WTC11 (cell line): ENCODE results near the gene NOS3. TPM values are rescaled to one million over a fixed set of nuclear protein-coding genes. Genes with fewer than 3 reads are reported as not detected.

ENCODE experiments used
- ATAC-seq: fragments of 200-7000 bp; cut with Tn5 transposase; 2 replicates; pipeline ENCODE4 v1.10.0; 2021; ENCODE audit warnings: mild to moderate bottlenecking, moderate library complexity
- CTCF ChIA-PET: fragments of 300-600 bp; sonication (Branson Sonifier 250); formaldehyde crosslinking; loops from one replicate; lab custom pipeline; 2021; ENCODE audit warnings: antibody characterized with exemption; lab: Charles Lee
- POLR2A ChIA-PET: fragments of 350-600 bp; sonication (Branson Sonifier 250); formaldehyde crosslinking; loops from one replicate; lab custom pipeline; 2021; ENCODE audit warnings: antibody characterized with exemption; lab: Charles Lee
- DNase-seq: peaks from one replicate; pipeline ENCODE4 v3.0.0; 2021; ENCODE audit warnings: low spot score
- H3K27ac Mint-ChIP-seq: 2 replicates; pipeline ENCODE4 v1.8.0; 2021; ENCODE audit warnings: mixed read lengths
- H3K27me3 Mint-ChIP-seq: 2 replicates; pipeline ENCODE4 v1.8.0; 2021; ENCODE audit warnings: low read depth, mild to moderate bottlenecking, moderate library complexity, mixed read lengths
- H3K36me3 Mint-ChIP-seq: 2 replicates; pipeline ENCODE4 v1.8.0; 2021; ENCODE audit warnings: mixed read lengths
- H3K4me1 Mint-ChIP-seq: 2 replicates; pipeline ENCODE4 v1.8.0; 2022; ENCODE audit warnings: mixed read lengths
- H3K4me3 Mint-ChIP-seq: 2 replicates; pipeline ENCODE4 v1.8.0; 2021; ENCODE audit warnings: mild to moderate bottlenecking, moderate library complexity, mixed read lengths
- H3K9me3 Mint-ChIP-seq: 2 replicates; pipeline ENCODE4 v1.8.0; 2021; ENCODE audit warnings: mixed read lengths
- ATF1 ChIP-seq: sonication (generic); formaldehyde crosslinking; IDR thresholded peaks from 2 replicates; pipeline ENCODE4 v1.8.1; 2023; ENCODE audit warnings: mild to moderate bottlenecking, moderate library complexity, missing genetic modification reagents
- CBFB ChIP-seq: sonication (generic); formaldehyde crosslinking; IDR thresholded peaks from 2 replicates; pipeline ENCODE4 v1.8.1; 2022; ENCODE audit warnings: mild to moderate bottlenecking, low read depth, missing genetic modification reagents
- CREB1 ChIP-seq: sonication (generic); formaldehyde crosslinking; IDR thresholded peaks from 2 replicates; pipeline ENCODE4 v1.8.0; 2023; ENCODE audit warnings: mild to moderate bottlenecking, missing genetic modification reagents
- CREM ChIP-seq: sonication (generic); formaldehyde crosslinking; IDR thresholded peaks from 2 replicates; pipeline ENCODE4 v1.8.1; 2022; ENCODE audit warnings: mild to moderate bottlenecking, missing genetic modification reagents, moderate library complexity
- ETV6 ChIP-seq: sonication (generic); formaldehyde crosslinking; IDR thresholded peaks from 2 replicates; pipeline ENCODE4 v1.8.1; 2022; ENCODE audit warnings: mild to moderate bottlenecking, missing genetic modification reagents
- GRHL2 ChIP-seq: fragments of 250-450 bp; sonication (Bioruptor Pico); IDR thresholded peaks from 2 replicates; pipeline ENCODE4 v1.8.0; 2022; ENCODE audit warnings: mild to moderate bottlenecking, moderate library complexity; ENCODE audit not compliant: insufficient replicate concordance, severe bottlenecking
- IRF2 ChIP-seq: sonication (generic); formaldehyde crosslinking; IDR thresholded peaks from 2 replicates; pipeline ENCODE4 v1.8.0; 2022; ENCODE audit warnings: low read depth, missing genetic modification reagents, borderline replicate concordance
- JUN ChIP-seq: sonication (generic); formaldehyde crosslinking; IDR thresholded peaks from 2 replicates; pipeline ENCODE4 v1.8.0; 2023; ENCODE audit warnings: mild to moderate bottlenecking, missing genetic modification reagents
- NFATC4 ChIP-seq: fragments of 250-450 bp; sonication (Bioruptor Pico); IDR thresholded peaks from 2 replicates; pipeline ENCODE4 v1.9.0; 2021; ENCODE audit warnings: mild to moderate bottlenecking
- NR2C2 ChIP-seq: sonication (generic); formaldehyde crosslinking; IDR thresholded peaks from 2 replicates; pipeline ENCODE4 v1.8.0; 2022; ENCODE audit warnings: mild to moderate bottlenecking, missing genetic modification reagents
- OVOL2 ChIP-seq: fragments of 250-450 bp; sonication (Bioruptor Pico); IDR thresholded peaks from 2 replicates; pipeline ENCODE4 v1.9.0; 2021; ENCODE audit warnings: mild to moderate bottlenecking, borderline replicate concordance
- RORB ChIP-seq: fragments of 250-450 bp; sonication (Bioruptor Pico); IDR thresholded peaks from 2 replicates; pipeline ENCODE4 v1.9.0; 2021; ENCODE audit warnings: mild to moderate bottlenecking
- SMAD3 ChIP-seq: sonication (generic); formaldehyde crosslinking; IDR thresholded peaks from 2 replicates; pipeline ENCODE4 v1.8.0; 2022; ENCODE audit warnings: missing genetic modification reagents, mild to moderate bottlenecking, borderline replicate concordance
- SP1 ChIP-seq: sonication (generic); formaldehyde crosslinking; conservative IDR thresholded peaks from 2 replicates; pipeline ENCODE4 v1.8.1; 2022; ENCODE audit warnings: missing genetic modification reagents
- TP53 ChIP-seq: sonication (generic); formaldehyde crosslinking; IDR thresholded peaks from 2 replicates; pipeline ENCODE4 v1.8.1; 2023; ENCODE audit warnings: mild to moderate bottlenecking, missing genetic modification reagents
- ZNF671 ChIP-seq: fragments of 250-450 bp; sonication (Bioruptor Pico); IDR thresholded peaks from 2 replicates; pipeline ENCODE4 v1.8.0; 2021; ENCODE audit warnings: mild to moderate bottlenecking
- total RNA-seq: library from RNA; stranded (reverse); gene quantifications from 3 replicates; pipeline ENCODE4 v1.2.3, GENCODE V29; 2021
- TF ChIP-seq, protein P1 (sequence below): sonication (generic); formaldehyde crosslinking; IDR thresholded peaks from 2 replicates; pipeline ENCODE4 v1.8.1; 2022; ENCODE audit warnings: low read depth, mild to moderate bottlenecking, moderate library complexity, missing genetic modification reagents, borderline replicate concordance
- TF ChIP-seq, protein P2 (sequence below): sonication (generic); formaldehyde crosslinking; IDR thresholded peaks from 2 replicates; pipeline ENCODE4 v1.8.1; 2023; ENCODE audit warnings: mild to moderate bottlenecking, moderate library complexity, missing genetic modification reagents
- TF ChIP-seq, protein P3 (sequence below): sonication (generic); formaldehyde crosslinking; IDR thresholded peaks from 2 replicates; pipeline ENCODE4 v1.8.1; 2022; ENCODE audit warnings: missing genetic modification reagents, borderline replicate concordance
- TF ChIP-seq, protein P4 (sequence below): fragments of 250-450 bp; sonication (Bioruptor Pico); conservative IDR thresholded peaks from 2 replicates; pipeline ENCODE4 v1.9.0; 2021; ENCODE audit warnings: mild to moderate bottlenecking
- TF ChIP-seq, protein P5 (sequence below): sonication (generic); formaldehyde crosslinking; IDR thresholded peaks from 2 replicates; pipeline ENCODE4 v1.8.0; 2023; ENCODE audit warnings: mild to moderate bottlenecking, missing genetic modification reagents

Gene NOS3
- total RNA-seq, 1 experiment from 2014 or later = 6.6 TPM

DNA sequence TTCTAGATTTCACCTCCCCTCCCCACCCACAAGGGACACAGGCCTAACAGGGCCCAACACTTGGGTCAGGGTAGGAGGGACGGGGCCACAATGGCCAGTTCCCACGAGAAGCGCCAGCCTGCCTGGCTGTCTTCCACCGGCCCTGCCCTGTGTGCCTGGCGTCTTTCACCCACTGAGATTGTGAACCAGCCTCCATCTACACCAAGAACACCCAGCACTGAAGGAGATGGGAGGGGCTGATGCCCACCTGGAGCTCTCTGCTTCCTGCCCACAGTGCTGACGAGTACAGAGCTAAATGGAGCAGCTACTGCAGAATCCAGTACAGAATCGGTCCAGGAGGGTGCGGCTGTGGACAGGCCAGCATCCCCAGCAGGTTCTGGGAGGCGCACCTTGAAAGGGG lies 55.1 kb downstream of the NOS3 start (continued):
- TF ChIP-seq JUN (CRISPR knock-in tag) (no peak), ETV6 (CRISPR knock-in tag) (no peak), NR2C2 (no peak), OVOL2 (CRISPR knock-in tag) (no peak), RORB (no peak), ATF1 (CRISPR knock-in tag) (no peak), CBFB (CRISPR knock-in tag) (no peak), IRF2 (CRISPR knock-in tag) (no peak), CREM (no peak), CREB1 (CRISPR knock-in tag) (no peak)
- TF ChIP-seq, protein P1, sequence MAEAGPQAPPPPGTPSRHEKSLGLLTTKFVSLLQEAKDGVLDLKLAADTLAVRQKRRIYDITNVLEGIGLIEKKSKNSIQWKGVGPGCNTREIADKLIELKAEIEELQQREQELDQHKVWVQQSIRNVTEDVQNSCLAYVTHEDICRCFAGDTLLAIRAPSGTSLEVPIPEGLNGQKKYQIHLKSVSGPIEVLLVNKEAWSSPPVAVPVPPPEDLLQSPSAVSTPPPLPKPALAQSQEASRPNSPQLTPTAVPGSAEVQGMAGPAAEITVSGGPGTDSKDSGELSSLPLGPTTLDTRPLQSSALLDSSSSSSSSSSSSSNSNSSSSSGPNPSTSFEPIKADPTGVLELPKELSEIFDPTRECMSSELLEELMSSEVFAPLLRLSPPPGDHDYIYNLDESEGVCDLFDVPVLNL = no peak
- TF ChIP-seq, protein P2, sequence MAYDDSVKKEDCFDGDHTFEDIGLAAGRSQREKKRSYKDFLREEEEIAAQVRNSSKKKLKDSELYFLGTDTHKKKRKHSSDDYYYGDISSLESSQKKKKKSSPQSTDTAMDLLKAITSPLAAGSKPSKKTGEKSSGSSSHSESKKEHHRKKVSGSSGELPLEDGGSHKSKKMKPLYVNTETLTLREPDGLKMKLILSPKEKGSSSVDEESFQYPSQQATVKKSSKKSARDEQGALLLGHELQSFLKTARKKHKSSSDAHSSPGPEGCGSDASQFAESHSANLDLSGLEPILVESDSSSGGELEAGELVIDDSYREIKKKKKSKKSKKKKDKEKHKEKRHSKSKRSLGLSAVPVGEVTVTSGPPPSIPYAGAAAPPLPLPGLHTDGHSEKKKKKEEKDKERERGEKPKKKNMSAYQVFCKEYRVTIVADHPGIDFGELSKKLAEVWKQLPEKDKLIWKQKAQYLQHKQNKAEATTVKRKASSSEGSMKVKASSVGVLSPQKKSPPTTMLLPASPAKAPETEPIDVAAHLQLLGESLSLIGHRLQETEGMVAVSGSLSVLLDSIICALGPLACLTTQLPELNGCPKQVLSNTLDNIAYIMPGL = no peak
- TF ChIP-seq, protein P3, sequence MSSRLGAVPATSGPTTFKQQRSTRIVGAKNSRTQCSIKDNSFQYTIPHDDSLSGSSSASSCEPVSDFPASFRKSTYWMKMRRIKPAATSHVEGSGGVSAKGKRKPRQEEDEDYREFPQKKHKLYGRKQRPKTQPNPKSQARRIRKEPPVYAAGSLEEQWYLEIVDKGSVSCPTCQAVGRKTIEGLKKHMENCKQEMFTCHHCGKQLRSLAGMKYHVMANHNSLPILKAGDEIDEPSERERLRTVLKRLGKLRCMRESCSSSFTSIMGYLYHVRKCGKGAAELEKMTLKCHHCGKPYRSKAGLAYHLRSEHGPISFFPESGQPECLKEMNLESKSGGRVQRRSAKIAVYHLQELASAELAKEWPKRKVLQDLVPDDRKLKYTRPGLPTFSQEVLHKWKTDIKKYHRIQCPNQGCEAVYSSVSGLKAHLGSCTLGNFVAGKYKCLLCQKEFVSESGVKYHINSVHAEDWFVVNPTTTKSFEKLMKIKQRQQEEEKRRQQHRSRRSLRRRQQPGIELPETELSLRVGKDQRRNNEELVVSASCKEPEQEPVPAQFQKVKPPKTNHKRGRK (CRISPR knock-in tag) = no peak

DNA sequence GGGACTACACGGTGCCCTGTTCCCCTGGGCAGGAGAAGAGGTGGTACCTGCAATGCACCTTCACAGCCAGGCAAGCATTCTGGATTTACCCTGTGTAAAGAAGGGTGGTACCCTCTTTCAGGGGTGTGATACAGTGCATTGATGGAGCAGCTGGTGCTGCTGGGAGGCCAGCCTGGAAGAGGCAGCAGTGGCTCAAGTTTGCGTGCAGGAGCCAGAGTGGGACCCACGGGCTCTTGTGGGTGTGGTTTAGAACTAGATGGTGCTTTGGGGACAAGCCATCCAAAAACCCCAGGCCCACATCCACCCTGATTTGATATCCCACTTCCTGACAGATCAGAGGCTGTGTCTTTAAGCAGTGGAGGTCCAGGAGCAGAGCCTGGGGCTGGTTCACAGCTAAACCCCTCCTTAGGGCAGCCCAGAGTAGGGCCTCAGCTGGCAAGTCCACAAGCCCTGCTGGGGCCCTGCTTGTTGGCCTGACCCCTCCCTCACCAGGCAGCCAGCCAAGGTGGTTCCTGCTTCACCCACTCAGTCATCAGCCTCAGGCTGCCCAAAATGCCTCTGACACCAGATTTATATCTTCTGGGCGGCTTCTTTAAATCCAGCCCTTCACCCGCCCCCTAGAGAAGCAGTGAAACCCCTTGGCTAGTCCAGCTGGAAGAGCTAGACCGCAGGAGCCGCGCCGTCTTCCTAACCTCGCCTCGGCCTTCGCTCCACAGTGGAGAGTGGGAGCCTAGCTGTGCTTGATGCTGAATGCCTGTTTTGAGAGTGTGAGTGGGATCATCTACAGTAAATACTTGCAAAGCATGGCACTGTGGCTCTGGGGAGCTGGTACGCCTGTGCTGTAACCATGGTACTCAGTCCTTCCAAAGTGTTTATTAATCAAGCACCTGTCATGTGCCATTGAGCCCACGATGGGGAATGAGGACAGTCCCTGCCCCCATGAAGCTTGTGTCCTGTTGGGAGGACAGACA lies 56.1 kb downstream of the NOS3 start:
- peaks cover 24% of the 10 kb centered on the region for H3K27me3 Mint-ChIP-seq
- no peak overlapping the region for H3K4me3 Mint-ChIP-seq
- ATAC-seq (no peak), DNase-seq (no peak)
- H3K9me3 Mint-ChIP-seq = no peaks in the 10 kb centered on the region
- CTCF ChIA-PET = interaction anchor here (0.7 to 2.3 kb wide), 3 partner anchors 28 to 82 kb away, joined by 3 to 6 read pairs (median 3); no protein-coding TSS in a partner anchor
- TF ChIP-seq CREB1 (CRISPR knock-in tag) (no peak), ZNF671 (no peak), NFATC4 (CRISPR knock-in tag) (no peak), SP1 (CRISPR knock-in tag) (no peak), GRHL2 (CRISPR knock-in tag) (no peak), TP53 (CRISPR knock-in tag) (no peak), SMAD3 (CRISPR knock-in tag) (no peak)
- TF ChIP-seq, protein P4, sequence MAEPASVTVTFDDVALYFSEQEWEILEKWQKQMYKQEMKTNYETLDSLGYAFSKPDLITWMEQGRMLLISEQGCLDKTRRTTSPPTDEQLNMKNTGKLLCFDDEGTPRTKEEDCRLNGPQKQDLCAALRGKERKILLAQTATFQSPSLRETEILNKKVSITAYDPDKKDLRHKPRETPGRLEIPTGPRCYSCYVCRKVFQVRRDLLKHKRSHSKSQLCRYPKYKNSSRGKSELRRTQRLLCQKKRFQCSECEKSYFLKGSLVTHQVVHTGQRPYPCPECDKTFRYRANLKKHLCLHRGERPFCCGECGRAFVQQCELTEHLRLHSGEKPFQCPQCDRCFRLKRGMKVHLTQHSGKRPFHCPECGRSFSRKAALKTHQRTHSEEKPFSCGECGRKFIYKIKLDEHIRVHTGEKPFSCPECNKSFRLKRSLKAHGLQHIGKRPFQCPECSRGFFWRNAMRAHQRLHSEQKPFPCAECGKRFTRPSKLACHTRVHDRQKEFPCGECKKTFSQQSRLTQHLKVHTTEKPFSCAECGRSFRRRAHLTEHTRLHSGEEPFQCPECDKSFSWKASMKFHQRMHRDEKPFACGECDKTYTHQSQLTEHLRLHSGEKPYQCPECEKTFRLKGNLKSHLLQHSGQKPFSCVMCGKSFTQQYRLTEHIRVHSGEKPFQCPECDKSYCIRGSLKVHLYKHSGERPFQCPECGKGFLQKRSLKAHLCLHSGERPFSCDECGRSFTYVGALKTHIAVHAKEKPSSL = no peak
- TF ChIP-seq, protein P5, sequence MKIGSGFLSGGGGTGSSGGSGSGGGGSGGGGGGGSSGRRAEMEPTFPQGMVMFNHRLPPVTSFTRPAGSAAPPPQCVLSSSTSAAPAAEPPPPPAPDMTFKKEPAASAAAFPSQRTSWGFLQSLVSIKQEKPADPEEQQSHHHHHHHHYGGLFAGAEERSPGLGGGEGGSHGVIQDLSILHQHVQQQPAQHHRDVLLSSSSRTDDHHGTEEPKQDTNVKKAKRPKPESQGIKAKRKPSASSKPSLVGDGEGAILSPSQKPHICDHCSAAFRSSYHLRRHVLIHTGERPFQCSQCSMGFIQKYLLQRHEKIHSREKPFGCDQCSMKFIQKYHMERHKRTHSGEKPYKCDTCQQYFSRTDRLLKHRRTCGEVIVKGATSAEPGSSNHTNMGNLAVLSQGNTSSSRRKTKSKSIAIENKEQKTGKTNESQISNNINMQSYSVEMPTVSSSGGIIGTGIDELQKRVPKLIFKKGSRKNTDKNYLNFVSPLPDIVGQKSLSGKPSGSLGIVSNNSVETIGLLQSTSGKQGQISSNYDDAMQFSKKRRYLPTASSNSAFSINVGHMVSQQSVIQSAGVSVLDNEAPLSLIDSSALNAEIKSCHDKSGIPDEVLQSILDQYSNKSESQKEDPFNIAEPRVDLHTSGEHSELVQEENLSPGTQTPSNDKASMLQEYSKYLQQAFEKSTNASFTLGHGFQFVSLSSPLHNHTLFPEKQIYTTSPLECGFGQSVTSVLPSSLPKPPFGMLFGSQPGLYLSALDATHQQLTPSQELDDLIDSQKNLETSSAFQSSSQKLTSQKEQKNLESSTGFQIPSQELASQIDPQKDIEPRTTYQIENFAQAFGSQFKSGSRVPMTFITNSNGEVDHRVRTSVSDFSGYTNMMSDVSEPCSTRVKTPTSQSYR (CRISPR knock-in tag) = no peak
- TF ChIP-seq, all 79 proteins: peak for 0
- POLR2A ChIA-PET = no interaction called here
- Mint-ChIP-seq H3K4me1 (no peaks in the 10 kb centered on the region), H3K27ac (no peak overlapping the region), H3K36me3 (no peaks in the 10 kb centered on the region)
